Nephron progenitor cell (in vitro differentiated cells): Measurements from ENCODE around the gene STAT3.

Source experiments
- DNase-seq: peaks from one replicate; pipeline ENCODE4 v3.0.0; 2021
- H3K27ac Mint-ChIP-seq: 2 replicates; pipeline ENCODE4 v1.8.0; 2021; ENCODE audit warnings: mild to moderate bottlenecking, moderate library complexity, mixed read lengths
- H3K27me3 Mint-ChIP-seq: 2 replicates; pipeline ENCODE4 v1.8.0; 2021; ENCODE audit warnings: mild to moderate bottlenecking, low read depth, mixed read lengths; ENCODE audit not compliant: poor library complexity
- H3K36me3 Mint-ChIP-seq: 2 replicates; pipeline ENCODE4 v1.8.0; 2021; ENCODE audit warnings: low read depth, mixed read lengths
- H3K4me1 Mint-ChIP-seq: 2 replicates; pipeline ENCODE4 v1.8.0; 2021; ENCODE audit warnings: mixed read lengths
- H3K4me3 Mint-ChIP-seq: 2 replicates; pipeline ENCODE4 v1.8.0; 2021; ENCODE audit warnings: mild to moderate bottlenecking, moderate library complexity, mixed read lengths
- H3K9me3 Mint-ChIP-seq: 2 replicates; pipeline ENCODE4 v1.8.0; 2021; ENCODE audit warnings: mild to moderate bottlenecking, moderate library complexity, mixed read lengths
- CTCF ChIP-seq: fragments of 200-600 bp; sonication (generic); IDR thresholded peaks from 2 replicates; pipeline ENCODE4 v1.5.0; 2021; ENCODE audit warnings: antibody characterized with exemption

Gene STAT3

GRCh38 chr17:42359133-42359532, 29.1 kb downstream of the STAT3 start:
- Mint-ChIP-seq H3K4me3 (no peak overlapping the region), H3K27me3 (peaks cover 4% of the 10 kb centered on the region), H3K27ac (no peak overlapping the region), H3K9me3 (peaks cover 9% of the 10 kb centered on the region), H3K4me1 (peaks cover 10% of the 10 kb centered on the region), H3K36me3 (peaks cover 5% of the 10 kb centered on the region)
- no peak for DNase-seq
- TF ChIP-seq CTCF = no peak

DNA sequence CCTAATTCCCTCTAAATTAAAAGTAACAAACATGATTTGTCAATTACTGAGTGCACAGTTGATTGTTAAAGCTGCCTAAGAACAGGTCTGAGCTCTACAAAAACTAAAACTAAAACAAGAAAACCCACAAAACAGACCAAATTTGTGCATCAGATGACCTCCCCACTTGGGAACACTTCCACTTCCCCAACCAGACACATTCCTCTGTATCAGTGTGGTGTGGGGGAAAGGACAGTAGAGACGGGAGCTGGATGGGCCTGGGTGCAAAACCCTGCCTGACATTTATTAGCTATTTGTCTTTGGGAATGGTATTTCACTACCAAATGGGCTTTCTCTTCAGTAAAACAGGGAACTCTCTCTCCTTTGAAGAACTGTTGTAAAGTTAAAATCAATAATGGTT, 29.8 kb downstream of the STAT3 start:
- H3K4me3 Mint-ChIP-seq = no peak overlapping the region
- no peak overlapping the region for H3K27ac Mint-ChIP-seq
- no peak for DNase-seq
- H3K9me3 Mint-ChIP-seq = peaks cover 9% of the 10 kb centered on the region
- H3K27me3 Mint-ChIP-seq = no peaks in the 10 kb centered on the region
- peaks cover 10% of the 10 kb centered on the region for H3K4me1 Mint-ChIP-seq
- H3K36me3 Mint-ChIP-seq = peaks cover 5% of the 10 kb centered on the region
- no peak for TF ChIP-seq CTCF

DNA sequence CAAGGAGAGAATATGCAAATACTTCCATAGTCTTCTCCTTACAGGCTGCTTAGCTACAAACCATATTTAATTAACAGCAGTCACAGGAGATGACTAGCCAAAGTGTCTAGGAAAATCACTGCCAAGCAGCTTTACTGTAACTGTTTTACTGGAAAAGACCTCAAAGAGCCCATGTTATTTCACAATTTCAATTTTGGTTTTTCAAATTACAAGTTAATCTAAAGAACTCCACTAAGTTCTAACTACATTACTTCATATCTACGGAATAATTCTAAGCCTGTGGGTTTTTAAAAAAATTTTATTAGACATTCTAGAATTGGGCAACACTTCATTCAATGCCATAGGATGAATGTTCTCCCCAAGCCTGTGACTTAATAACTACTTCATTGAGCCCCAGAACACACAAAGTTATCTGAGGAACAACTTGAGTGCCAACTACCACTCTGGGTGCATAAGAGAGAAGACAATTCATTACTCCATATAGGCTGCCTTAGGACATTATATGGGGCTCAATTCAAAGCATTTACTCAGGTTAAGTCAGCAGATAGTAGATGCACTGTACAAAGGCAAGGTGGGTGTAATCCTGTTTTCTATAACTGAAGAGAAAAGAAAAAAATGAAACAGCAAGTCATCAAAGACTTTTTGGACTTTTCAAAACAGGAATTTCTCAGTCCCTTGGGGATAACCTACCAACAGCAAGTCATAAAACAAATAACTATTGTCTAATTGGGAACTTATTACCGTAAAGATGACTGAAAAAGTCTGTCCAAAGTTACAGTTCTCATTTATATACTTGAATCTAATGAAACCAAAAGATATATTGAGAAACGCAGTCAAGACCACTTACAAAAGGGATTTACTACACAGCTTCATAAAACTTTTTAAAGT, 33.0 kb downstream of the STAT3 start:
- no peak for TF ChIP-seq CTCF
- H3K27me3 Mint-ChIP-seq = no peaks in the 10 kb centered on the region
- no peaks in the 10 kb centered on the region for H3K4me1 Mint-ChIP-seq
- DNase-seq = no peak
- peaks cover 5% of the 10 kb centered on the region for H3K36me3 Mint-ChIP-seq
- H3K9me3 Mint-ChIP-seq = peaks cover 3% of the 10 kb centered on the region
- no peak overlapping the region for H3K27ac Mint-ChIP-seq
- no peak overlapping the region for H3K4me3 Mint-ChIP-seq

DNA sequence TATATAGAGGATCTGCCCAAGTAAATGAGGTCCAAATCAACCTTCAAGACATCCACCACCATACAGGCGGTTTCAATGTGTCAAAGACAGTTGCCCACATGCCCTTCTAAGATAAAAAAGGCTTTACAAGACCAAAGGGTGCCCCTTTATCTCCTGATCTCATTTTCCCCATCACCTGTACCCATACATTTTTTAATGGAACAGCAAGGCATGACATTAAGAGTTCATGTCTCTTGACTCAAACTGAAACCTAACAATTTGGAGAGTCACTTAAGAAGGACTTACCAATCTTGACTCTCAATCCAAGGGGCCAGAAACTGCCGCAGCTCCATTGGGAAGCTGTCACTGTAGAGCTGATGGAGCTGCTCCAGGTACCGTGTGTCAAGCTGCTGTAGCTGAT, 40.1 kb downstream of the STAT3 start:
- H3K4me3 Mint-ChIP-seq = no peak overlapping the region
- no peaks in the 10 kb centered on the region for H3K9me3 Mint-ChIP-seq
- no peak overlapping the region for H3K27ac Mint-ChIP-seq
- peaks cover 12% of the 10 kb centered on the region for H3K4me1 Mint-ChIP-seq
- peaks cover 4% of the 10 kb centered on the region for H3K27me3 Mint-ChIP-seq
- H3K36me3 Mint-ChIP-seq = peaks cover 40% of the 10 kb centered on the region
- no peak for TF ChIP-seq CTCF
- DNase-seq = no peak

DNA sequence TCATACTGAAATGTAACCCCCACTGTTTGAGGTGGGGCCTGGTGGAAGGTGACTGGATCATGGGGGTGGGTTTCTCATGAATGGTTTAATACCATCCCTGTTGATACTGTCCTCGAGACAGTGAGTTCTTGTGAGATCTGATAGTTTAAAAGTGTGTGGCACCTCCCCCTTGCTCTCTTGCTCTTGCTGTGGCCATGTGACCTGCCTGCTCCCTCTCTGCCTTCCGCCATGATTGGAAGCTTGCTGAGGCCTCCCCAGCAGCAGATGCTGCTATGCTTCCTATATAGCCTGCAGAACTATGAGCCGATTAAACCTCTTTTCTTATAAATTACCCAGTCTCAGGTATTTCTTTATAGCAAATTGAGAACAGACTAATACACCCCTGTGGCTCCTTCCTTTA, 40.6 kb downstream of the STAT3 start:
- H3K27me3 Mint-ChIP-seq = peaks cover 4% of the 10 kb centered on the region
- peaks cover 44% of the 10 kb centered on the region for H3K36me3 Mint-ChIP-seq
- H3K4me1 Mint-ChIP-seq = peaks cover 17% of the 10 kb centered on the region
- no peak for DNase-seq
- no peak overlapping the region for H3K4me3 Mint-ChIP-seq
- peak overlapping the region; percentile 7 for H3K27ac Mint-ChIP-seq
- no peak for TF ChIP-seq CTCF
- no peaks in the 10 kb centered on the region for H3K9me3 Mint-ChIP-seq

- Mint-ChIP-seq H3K4me1 (peaks cover 21% of the 10 kb centered on the region), H3K9me3 (no peaks in the 10 kb centered on the region), H3K36me3 (peaks cover 48% of the 10 kb centered on the region), H3K4me3 (no peak overlapping the region), H3K27me3 (peaks cover 4% of the 10 kb centered on the region), H3K27ac (no peak overlapping the region)
- no peak for DNase-seq
- no peak for TF ChIP-seq CTCF
Observed at GRCh38 chr17:42347198-42347597, 41.0 kb downstream of the STAT3 start.
